Stromal cell of bone marrow (primary cell): Measurements from ENCODE around the gene NUAK2.
A peak's percentile ranks its signal among the peaks of the same experiment; 100 is the strongest.
"Not testable (repeated sequence)": the region's sequence is repeated elsewhere in the genome, so short reads cannot be mapped to it uniquely, and the experiment has no call there.

Experiments used
- DNase-seq: peaks from one replicate; pipeline ENCODE4 v3.0.0-alpha.2; 2012; ENCODE audit warnings: low read depth

Gene NUAK2

GRCh38 chr1:205321162-205321958 is at the start of gene NUAK2:
NUAK2 (minus strand) TSS chr1:205321745; CDS start chr1:205321628, 117 bp downstream.
- peak; percentile 73 for DNase-seq

DNA sequence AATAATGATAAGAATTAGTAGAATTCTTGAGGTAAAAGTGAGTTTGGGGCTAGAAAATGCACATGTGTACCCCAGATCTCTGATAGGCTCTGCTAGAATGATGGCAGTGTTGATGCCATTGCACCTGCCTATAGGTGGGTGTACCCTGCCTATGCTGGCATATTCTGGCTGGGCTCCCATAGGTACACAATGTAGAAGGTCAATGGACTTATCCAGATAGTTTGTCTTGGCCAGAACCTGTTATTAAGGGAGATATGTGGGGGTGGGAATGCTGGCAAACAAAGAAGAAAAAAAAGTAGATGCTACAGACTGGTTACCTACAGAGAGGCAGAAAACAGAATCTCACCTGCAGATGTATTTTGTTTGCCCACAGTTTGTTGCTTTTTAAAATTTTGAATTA is 49.2 kb upstream of the NUAK2 start:
- no peak for DNase-seq

DNA sequence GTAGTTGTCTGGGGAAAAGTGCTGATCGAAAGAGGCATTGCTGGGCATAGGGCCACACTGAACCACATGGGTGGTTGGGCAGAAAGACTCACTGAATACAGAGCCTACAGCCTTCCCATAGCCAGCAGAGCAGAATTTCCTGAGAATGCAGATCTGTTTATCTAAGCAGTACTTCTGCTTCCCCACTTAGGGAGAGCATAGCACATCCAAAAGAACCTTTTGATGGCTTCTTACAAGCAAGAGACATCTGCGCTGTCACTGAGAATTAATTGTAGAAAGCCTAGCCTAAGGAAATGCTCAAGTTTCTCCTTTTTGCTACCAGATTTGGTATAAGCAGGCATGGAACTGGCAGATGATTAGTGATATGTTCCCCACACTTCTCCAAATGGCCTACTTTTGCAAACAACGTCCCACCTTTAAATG is 48.2 kb upstream of the NUAK2 start:
- no peak for DNase-seq

- DNase-seq: no peak
These were observed 46.9 kb upstream of the NUAK2 start for GRCh38 chr1:205368478-205368877.

DNA sequence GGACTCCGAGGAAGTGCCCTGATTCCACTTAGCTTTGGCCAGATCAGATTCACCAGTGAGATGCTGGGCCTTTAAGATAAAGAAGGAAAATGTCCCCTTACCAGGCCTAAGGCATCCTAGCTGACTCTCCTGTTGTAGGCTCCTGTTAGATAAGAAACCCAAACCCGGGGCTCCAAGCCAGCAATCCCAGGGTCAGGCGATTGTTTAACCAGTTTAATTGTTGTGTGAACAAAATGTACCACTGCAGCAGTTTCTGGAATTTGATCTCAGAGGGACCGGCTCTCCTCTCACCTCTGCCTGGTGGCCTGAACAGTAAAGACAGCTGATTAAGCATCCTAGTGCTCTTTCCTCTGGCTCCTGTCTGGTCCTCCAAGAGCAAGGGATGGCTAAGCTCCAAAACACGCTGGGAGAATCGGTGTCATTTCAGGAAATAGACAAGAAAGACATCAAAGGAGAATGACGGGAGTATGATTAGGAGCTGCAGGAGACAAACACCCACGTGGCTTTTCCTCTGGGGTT is 44.5 kb upstream of the NUAK2 start:
- no peak for DNase-seq

DNA sequence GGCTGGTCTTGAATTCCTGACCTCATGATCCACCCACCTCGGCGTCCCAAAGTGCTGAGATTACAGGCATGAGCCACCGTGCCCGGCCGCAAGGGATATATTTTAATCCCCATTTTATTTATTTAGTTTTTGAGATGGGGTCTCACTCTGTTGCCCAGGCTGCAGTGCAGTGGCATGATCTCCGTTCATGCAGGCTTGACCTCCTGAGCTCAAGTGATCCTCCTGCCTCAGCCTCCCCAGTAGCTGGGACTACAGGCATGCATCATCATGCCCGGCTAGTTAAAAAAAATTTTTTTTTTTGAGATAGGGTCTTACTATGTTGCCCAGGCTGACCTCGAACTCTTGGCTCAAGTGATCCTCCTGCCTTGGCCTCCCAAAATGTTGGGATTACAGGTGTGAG is 43.5 kb upstream of the NUAK2 start:
- not testable (repeated sequence) for DNase-seq

DNA sequence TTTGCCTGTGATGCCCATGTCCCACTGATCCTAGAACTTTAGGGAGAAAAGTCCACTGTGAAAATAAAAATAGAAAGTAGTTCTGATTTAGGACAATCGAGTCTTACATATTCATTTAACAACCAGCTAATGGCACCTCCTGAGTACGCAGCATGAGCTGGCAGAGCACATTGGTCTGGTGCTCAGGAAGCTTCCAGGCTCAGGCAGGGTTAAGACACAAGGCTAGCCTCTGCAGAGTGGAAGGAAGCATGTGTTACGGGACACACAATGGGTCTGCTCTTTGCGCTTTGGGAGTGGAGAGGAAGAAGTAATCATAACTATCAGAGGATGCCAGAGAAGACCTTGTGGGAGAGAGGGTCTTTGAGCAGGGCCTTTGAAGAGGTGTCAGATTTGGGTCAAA is 39.3 kb upstream of the NUAK2 start:
- DNase-seq: no peak

GRCh38 chr1:205359771-205360565 is 38.4 kb upstream of the NUAK2 start:
- DNase-seq: no peak

DNA sequence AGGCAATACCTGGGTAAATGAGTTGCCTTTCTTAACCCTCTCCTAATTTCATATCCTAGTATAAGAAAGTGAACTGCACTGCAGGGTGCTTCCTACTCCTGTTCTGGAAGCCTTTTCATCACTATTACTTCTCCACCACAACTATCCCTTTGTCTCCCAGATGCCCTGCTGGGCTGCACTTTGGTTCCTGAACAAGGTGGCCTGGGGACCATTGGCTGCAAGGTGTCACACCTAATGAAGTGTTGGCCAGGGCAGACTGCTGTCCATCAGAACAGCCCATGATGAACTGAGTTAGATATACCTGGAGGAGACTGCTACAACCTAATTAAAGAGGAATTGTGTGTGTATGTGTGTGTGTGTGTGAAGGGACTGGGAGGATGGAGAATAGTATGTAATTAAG is 37.0 kb upstream of the NUAK2 start:
- no peak for DNase-seq

- no peak for DNase-seq
These were observed 36.0 kb upstream of the NUAK2 start for GRCh38 chr1:205357567-205357966.

GRCh38 chr1:205356440-205357139 is 35.0 kb upstream of the NUAK2 start, which contains the start of gene KLHDC8A:
KLHDC8A (minus strand) TSS chr1:205356922; CDS start chr1:205343604, 13,318 bp downstream.
- no peak for DNase-seq

DNA sequence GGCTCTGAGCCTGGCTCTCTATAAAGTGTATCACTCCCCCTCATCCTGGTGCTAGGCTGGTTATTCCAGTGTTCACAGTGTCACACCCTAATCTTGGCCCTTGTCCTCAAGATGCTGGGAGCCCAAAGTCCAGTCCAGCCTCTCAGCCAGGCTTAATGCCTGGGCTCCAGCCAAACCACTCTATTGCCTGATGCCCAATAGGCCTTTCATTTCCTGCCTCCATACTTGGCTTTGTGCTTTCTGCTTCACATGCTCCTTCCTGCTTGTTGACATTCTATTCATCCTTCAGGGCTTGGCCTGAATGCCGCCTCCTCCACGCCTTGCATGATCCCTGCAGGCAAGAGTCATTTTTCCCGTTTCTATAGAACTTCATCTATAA is 33.5 kb upstream of the NUAK2 start:
- DNase-seq: no peak

DNA sequence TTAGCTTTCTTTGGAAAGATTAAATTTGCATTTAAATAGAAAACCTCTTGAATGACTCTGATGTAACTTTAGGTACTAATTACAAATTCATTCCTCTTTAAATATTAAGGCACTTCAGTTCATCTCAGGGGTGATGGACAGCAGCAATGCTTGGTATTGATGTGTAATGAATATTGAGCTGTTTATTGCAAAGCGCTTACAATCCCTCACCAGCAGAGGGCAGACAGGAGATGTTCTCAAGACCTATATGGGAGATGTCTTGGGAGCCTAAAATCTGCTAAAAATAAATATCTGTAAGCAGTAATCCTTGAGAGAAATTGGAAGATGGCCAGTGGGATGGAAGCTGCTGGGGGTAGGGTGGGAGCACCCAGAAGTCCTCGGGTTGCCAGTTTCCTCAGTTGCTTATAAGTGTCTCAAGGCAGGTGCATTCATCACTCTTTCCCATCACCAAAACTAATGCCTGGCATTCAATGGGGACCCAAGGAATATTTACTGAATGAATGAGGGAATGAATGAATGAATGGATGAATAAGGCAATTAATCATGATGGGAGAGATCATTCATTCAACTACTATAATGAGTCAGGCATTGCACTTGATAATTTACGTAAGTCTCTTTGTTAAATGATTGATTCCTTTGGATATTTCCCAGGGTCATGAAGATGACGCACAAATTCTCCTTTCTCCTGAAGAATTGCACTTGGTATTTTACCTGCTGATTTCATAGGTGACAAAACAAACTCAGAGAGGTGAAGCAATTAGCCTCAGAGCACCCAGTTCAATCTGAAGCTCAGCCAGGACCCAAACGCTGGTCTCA is 32.9 kb upstream of the NUAK2 start:
- DNase-seq: peak; percentile 49

DNA sequence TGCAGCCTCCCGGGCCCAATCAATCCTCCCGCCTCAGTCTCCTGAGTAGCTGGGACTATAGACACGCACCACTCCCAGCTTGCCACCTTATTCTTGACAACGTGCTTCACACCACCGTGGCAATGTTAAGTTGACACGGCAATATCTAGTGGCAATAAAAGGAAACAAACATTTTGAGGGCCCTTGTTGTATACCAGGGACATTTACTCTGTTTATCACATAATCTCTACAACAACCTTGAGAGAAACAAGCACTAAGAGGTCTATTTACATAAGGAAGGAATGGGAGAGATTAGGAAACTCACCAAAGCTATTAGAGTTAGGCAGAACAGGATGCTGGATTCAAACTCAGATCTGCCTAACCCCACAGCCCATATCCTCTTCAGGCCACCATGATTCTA is 32.1 kb upstream of the NUAK2 start:
- DNase-seq: no peak

GRCh38 chr1:205353191-205353590 is 31.6 kb upstream of the NUAK2 start:
- DNase-seq: no peak

DNA sequence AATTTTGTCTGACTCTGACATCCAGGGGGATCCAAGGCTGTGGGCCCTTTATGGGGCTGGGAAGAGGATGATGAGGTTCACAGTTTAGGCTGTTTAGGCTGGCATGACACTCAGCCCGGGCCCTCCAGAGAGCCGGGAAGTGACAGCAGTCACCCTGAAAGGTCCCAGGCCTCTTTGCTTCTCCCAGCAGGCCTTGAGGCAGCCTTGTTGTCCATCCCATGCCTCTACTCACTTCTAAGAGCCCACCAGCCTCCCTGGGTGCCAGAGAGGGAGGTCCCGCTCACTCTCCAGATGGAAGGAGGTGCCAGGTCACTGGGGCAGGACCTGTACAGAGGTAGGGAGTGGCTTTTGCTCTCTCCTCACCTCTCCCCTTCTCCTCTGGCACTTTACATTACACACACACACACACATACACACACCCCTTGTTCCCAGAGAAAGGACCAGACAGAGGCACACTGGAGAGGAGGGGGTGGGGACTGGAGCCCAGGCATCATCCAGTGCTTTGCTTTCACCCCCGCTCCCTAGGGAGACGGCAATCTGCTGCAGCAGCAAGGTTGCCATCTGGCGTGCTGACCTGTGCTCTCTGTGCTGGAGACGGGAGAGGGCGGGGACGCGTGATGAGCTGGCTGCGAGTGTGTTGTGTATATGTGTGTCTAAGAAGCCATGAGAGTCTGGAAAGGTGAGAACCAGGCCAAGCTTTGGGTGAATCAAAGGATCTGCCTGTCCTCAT is 30.6 kb upstream of the NUAK2 start:
- no peak for DNase-seq

DNA sequence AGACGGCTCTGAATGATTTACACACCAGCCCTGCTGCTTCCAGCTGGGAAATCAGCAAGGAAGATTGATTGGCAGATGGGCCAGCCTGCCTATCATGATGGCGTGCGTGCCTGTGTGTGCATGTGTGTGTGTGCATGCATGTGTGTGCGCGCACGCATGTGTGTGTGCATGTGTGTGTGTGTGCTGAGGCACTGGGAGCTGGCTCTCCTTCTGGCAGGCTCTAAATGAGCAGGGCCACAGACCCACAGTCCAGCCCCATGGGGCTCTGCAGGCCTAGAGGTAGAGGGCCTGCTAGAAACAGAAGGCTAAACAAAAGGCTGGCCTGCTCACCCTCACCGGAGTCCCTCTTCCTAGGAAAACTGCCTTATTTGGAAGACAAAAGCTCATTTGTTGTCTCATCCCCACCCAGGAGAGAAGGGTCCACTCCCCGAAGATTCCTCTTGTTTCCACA is 29.2 kb upstream of the NUAK2 start:
- no peak for DNase-seq

GRCh38 chr1:205350124-205350523 is 28.6 kb upstream of the NUAK2 start:
- no peak for DNase-seq

GRCh38 chr1:205348554-205349487 is 27.3 kb upstream of the NUAK2 start:
- no peak for DNase-seq
